T-helper 2 cell treated with Interferon-gamma antibody and Interleukin-4, amounts not matched to agents 5 μg/mL and 100 μg/mL, for 36 hours (primary cell): ENCODE results near the gene MAPK10.
"Not testable (repeated sequence)": the region's sequence is repeated elsewhere in the genome, so short reads cannot be mapped to it uniquely, and the experiment has no call there.

Experiments
- DNase-seq: peaks from one replicate; pipeline ENCODE4 v3.0.0; 2021; ENCODE audit warnings: low spot score
- H3K27ac Mint-ChIP-seq: one replicate; pipeline ENCODE4 v1.8.0; 2021; ENCODE audit warnings: mild to moderate bottlenecking, mixed read lengths
- H3K27me3 Mint-ChIP-seq: one replicate; pipeline ENCODE4 v1.8.0; 2021; ENCODE audit warnings: low read depth, mixed read lengths
- H3K36me3 Mint-ChIP-seq: one replicate; pipeline ENCODE4 v1.8.0; 2021; ENCODE audit warnings: low read depth, mixed read lengths
- H3K4me1 Mint-ChIP-seq: one replicate; pipeline ENCODE4 v1.8.0; 2021; ENCODE audit warnings: low read depth, mixed read lengths
- H3K4me3 Mint-ChIP-seq: one replicate; pipeline ENCODE4 v1.8.0; 2022; ENCODE audit warnings: mild to moderate bottlenecking, moderate library complexity, mixed read lengths
- H3K9me3 Mint-ChIP-seq: one replicate; pipeline ENCODE4 v1.8.0; 2021; ENCODE audit warnings: mixed read lengths

MAPK10 gene

DNA sequence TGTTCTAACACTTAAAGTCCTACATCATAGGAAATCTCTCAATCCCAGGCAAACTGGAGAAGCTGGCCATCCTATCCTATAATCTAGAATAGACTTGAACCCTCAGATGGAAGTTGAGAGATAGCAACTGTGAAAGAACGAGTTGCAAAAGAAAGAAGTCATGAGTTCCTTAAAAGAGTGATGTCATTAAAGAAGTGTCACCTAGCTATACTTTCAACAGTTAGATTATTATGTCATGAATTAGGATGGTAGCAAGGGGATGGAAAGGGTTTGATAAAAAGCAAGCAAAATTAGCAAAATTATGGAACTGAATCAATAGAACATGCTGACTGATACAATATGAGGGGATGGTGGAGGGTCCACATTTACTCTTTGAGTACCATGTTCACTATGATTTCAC, 7.1 kb upstream of the MAPK10 start:
- Mint-ChIP-seq H3K27me3 (peaks cover 4% of the 10 kb centered on the region), H3K36me3 (no peaks in the 10 kb centered on the region), H3K9me3 (no peaks in the 10 kb centered on the region), H3K4me3 (no peak overlapping the region), H3K27ac (no peak overlapping the region), H3K4me1 (no peaks in the 10 kb centered on the region)
- no peak for DNase-seq

- H3K4me3 Mint-ChIP-seq = no peak overlapping the region
- no peaks in the 10 kb centered on the region for H3K9me3 Mint-ChIP-seq
- no peaks in the 10 kb centered on the region for H3K36me3 Mint-ChIP-seq
- peaks cover 11% of the 10 kb centered on the region for H3K27me3 Mint-ChIP-seq
- peaks cover 11% of the 10 kb centered on the region for H3K4me1 Mint-ChIP-seq
- no peak overlapping the region for H3K27ac Mint-ChIP-seq
- DNase-seq = no peak
Measured at GRCh38 chr4:86362510-86362909, 2.7 kb upstream of the MAPK10 start.

- no peaks in the 10 kb centered on the region for H3K36me3 Mint-ChIP-seq
- H3K27ac Mint-ChIP-seq = no peak overlapping the region
- no peak for DNase-seq
- no peaks in the 10 kb centered on the region for H3K9me3 Mint-ChIP-seq
- H3K27me3 Mint-ChIP-seq = peaks cover 13% of the 10 kb centered on the region
- H3K4me3 Mint-ChIP-seq = no peak overlapping the region
- peaks cover 14% of the 10 kb centered on the region for H3K4me1 Mint-ChIP-seq
Measured at GRCh38 chr4:86358257-86358656, 1.6 kb downstream of the MAPK10 start.

- no peaks in the 10 kb centered on the region for H3K9me3 Mint-ChIP-seq
Measured at GRCh38 chr4:86357608-86358007, 2.2 kb downstream of the MAPK10 start.

GRCh38 chr4:86356425-86357210, 3.2 kb downstream of the MAPK10 start:
- no peak overlapping the region for H3K27ac Mint-ChIP-seq
- H3K36me3 Mint-ChIP-seq = no peaks in the 10 kb centered on the region
- H3K4me1 Mint-ChIP-seq = peaks cover 14% of the 10 kb centered on the region
- DNase-seq = no peak
- no peaks in the 10 kb centered on the region for H3K9me3 Mint-ChIP-seq
- H3K27me3 Mint-ChIP-seq = peaks cover 7% of the 10 kb centered on the region
- H3K4me3 Mint-ChIP-seq = no peak overlapping the region

More at GRCh38 chr4:86357608-86358007, 2.2 kb downstream of the MAPK10 start:
- no peak overlapping the region for H3K4me3 Mint-ChIP-seq
- peaks cover 9% of the 10 kb centered on the region for H3K27me3 Mint-ChIP-seq
- no peaks in the 10 kb centered on the region for H3K36me3 Mint-ChIP-seq
- no peak overlapping the region for H3K27ac Mint-ChIP-seq
- DNase-seq = no peak
- peaks cover 14% of the 10 kb centered on the region for H3K4me1 Mint-ChIP-seq

- Mint-ChIP-seq H3K9me3 (no peaks in the 10 kb centered on the region), H3K4me3 (no peak overlapping the region), H3K36me3 (no peaks in the 10 kb centered on the region), H3K4me1 (peaks cover 3% of the 10 kb centered on the region), H3K27ac (no peak overlapping the region), H3K27me3 (peaks cover 6% of the 10 kb centered on the region)
- no peak for DNase-seq
Measured at GRCh38 chr4:86354390-86354789, 5.5 kb downstream of the MAPK10 start.

DNA sequence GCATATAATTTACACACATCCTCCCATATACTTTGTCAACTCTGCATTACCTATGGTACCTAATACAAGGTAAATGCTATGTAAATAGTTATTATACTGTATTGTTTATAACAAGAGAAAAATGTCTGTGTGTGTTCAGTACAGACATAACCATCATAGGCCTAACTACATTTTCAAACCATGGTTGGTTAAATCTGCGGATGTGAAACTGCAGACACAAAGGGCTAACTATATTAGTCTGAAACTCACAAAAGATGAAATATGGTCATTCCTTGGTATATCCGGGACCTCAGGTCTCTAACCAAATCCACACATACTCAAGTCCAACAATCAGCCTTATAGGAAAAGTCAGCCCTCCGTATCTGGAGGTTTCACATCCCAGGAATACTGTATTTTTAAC, 13.5 kb downstream of the MAPK10 start:
- H3K36me3 Mint-ChIP-seq = no peaks in the 10 kb centered on the region
- no peak overlapping the region for H3K27ac Mint-ChIP-seq
- no peaks in the 10 kb centered on the region for H3K4me1 Mint-ChIP-seq
- no peak overlapping the region for H3K4me3 Mint-ChIP-seq
- no peaks in the 10 kb centered on the region for H3K9me3 Mint-ChIP-seq
- DNase-seq = no peak
- peaks cover 2% of the 10 kb centered on the region for H3K27me3 Mint-ChIP-seq

- H3K9me3 Mint-ChIP-seq = no peaks in the 10 kb centered on the region
- no peaks in the 10 kb centered on the region for H3K4me1 Mint-ChIP-seq
- DNase-seq = no peak
- no peak overlapping the region for H3K4me3 Mint-ChIP-seq
- H3K27me3 Mint-ChIP-seq = no peaks in the 10 kb centered on the region
- H3K36me3 Mint-ChIP-seq = no peaks in the 10 kb centered on the region
- no peak overlapping the region for H3K27ac Mint-ChIP-seq
Measured at GRCh38 chr4:86344127-86344526, 15.7 kb downstream of the MAPK10 start.

DNA sequence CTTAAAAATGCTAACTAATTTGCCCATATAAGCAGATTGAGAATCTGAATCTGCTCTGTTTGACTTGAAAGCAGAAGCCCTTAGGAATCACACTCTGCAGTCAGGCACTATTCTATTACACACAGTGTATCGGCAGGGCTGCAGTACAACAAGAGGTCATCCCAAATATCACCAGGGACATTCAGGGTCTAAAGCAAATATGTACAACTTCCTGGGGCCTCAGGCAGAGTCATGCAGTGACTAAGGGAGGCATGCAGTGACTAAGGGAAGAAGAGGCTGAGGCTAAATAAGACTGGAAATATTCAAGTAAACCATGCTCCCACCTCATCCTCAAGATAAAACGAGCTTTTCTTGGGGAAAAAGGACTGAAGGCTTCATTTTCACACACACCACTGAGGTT, 20.9 kb downstream of the MAPK10 start:
- H3K4me3 Mint-ChIP-seq = no peak overlapping the region
- H3K27ac Mint-ChIP-seq = no peak overlapping the region
- H3K27me3 Mint-ChIP-seq = no peaks in the 10 kb centered on the region
- no peaks in the 10 kb centered on the region for H3K36me3 Mint-ChIP-seq
- no peaks in the 10 kb centered on the region for H3K4me1 Mint-ChIP-seq
- no peaks in the 10 kb centered on the region for H3K9me3 Mint-ChIP-seq
- no peak for DNase-seq

- Mint-ChIP-seq H3K4me3 (no peak overlapping the region), H3K4me1 (no peaks in the 10 kb centered on the region), H3K27me3 (no peaks in the 10 kb centered on the region), H3K36me3 (no peaks in the 10 kb centered on the region), H3K9me3 (no peaks in the 10 kb centered on the region), H3K27ac (no peak overlapping the region)
- no peak for DNase-seq
Measured at GRCh38 chr4:86338521-86338920, 21.3 kb downstream of the MAPK10 start.

- no peak overlapping the region for H3K27ac Mint-ChIP-seq
- H3K9me3 Mint-ChIP-seq = no peaks in the 10 kb centered on the region
- no peaks in the 10 kb centered on the region for H3K4me1 Mint-ChIP-seq
- no peak for DNase-seq
- no peaks in the 10 kb centered on the region for H3K36me3 Mint-ChIP-seq
- no peak overlapping the region for H3K4me3 Mint-ChIP-seq
- H3K27me3 Mint-ChIP-seq = no peaks in the 10 kb centered on the region
Measured at GRCh38 chr4:86334020-86334750, 25.7 kb downstream of the MAPK10 start.

DNA sequence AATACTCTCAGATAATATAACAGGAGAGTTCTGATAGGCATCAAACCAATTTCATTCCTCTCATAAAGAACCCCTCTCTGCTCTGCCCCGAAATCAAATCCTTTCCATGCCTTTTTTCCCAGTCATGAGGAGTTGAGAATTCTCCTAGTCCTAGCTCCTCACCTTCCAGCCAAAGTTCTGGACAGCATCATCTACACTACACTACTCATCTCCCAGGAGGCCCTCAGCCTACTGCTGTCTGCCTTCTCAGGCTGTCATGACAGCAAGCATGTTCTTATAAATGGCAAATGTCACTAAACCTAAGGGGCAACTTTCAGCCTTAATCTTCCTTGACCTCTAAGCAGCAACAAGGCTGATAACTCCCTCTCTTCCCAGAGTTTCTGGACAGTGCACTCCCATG, 26.6 kb downstream of the MAPK10 start:
- H3K27ac Mint-ChIP-seq = no peak overlapping the region
- no peaks in the 10 kb centered on the region for H3K36me3 Mint-ChIP-seq
- H3K27me3 Mint-ChIP-seq = no peaks in the 10 kb centered on the region
- no peak for DNase-seq
- no peak overlapping the region for H3K4me3 Mint-ChIP-seq
- no peaks in the 10 kb centered on the region for H3K9me3 Mint-ChIP-seq
- H3K4me1 Mint-ChIP-seq = no peaks in the 10 kb centered on the region

DNA sequence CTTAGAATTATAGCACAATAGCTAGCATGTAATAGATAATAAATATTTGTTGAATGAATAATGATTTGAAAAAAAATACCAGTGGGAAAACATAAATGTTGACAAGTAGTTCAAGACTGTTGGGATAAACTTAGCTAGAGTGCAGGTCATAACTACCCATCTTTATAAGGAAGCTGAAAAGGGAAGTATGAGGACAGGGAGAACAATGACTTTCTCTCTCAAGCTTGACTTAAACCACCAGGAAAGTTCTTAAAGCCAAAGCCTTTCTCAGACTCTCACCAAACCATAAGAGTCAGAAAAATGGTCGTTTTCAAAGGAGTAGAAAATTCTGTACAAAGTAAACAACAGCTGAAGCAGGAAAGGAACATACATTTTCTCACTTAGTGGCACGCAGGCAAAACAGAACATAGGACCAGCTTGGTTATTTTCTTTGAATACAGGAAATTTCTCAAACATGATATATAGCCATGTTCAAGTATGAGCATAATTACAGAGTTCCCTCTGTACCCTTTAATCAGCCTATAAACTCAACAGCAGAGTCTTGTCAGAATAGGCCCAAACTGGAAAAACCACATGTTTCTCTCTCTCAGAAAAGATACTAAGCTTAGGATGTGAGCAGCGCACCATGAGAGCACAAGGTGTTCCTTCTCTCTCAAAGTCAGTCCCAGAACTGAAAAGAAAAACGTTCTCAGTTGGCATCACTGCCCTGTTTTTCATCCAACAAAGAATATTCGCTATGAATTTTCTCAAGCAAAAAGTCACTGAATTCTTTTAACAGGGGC, 28.7 kb downstream of the MAPK10 start:
- Mint-ChIP-seq H3K27me3 (no peaks in the 10 kb centered on the region), H3K27ac (no peak overlapping the region), H3K9me3 (no peaks in the 10 kb centered on the region), H3K4me3 (no peak overlapping the region), H3K4me1 (no peaks in the 10 kb centered on the region), H3K36me3 (no peaks in the 10 kb centered on the region)
- DNase-seq = no peak

GRCh38 chr4:86330411-86330810, 29.4 kb downstream of the MAPK10 start:
- DNase-seq, H3K27ac Mint-ChIP-seq, H3K4me1 Mint-ChIP-seq, H3K27me3 Mint-ChIP-seq, H3K36me3 Mint-ChIP-seq, H3K4me3 Mint-ChIP-seq, H3K9me3 Mint-ChIP-seq: not testable (repeated sequence)
